GM12878 (cell line): ENCODE measurements around the gene SEPTIN5.

Experiments used
- BCL3 ChIP-seq: IDR thresholded peaks from 2 replicates; pipeline ENCODE4 v1.6.1; 2011; ENCODE audit warnings: borderline replicate concordance, low read depth, mild to moderate bottlenecking, moderate library complexity, low read length; ENCODE audit not compliant: insufficient read depth, poor library complexity, severe bottlenecking
- EP300 ChIP-seq, 2 experiments: fragments of 150-350 bp in 1 of 2; IDR thresholded peaks; 2 replicates each; pipeline ENCODE4 v1.6.1; 2011 to 2012; ENCODE audit warnings: low read depth in 2 of 2, low read length in 2 of 2, borderline replicate concordance in 1 of 2, improper control_type of control experiment in 1 of 2, inconsistent platforms in 1 of 2; ENCODE audit not compliant: control insufficient read depth in 1 of 2
- EZH2 ChIP-seq: IDR thresholded peaks from 2 replicates; pipeline ENCODE4 v1.6.1; 2012; ENCODE audit warnings: low read depth, mild to moderate bottlenecking, control low read depth, inconsistent platforms, low read length, borderline replicate concordance; ENCODE audit not compliant: control insufficient read depth
- HDAC6 ChIP-seq: fragments of 200-600 bp; sonication (generic); IDR thresholded peaks from one replicate; pipeline ENCODE4 v1.8.0; 2017; ENCODE audit warnings: antibody characterized with exemption; ENCODE audit not compliant: unreplicated experiment
- RAD21 ChIP-seq: IDR thresholded peaks from 2 replicates; pipeline ENCODE4 v1.6.1; 2011; ENCODE audit warnings: mild to moderate bottlenecking, low read depth, low read length, moderate library complexity; ENCODE audit not compliant: insufficient read depth
- REST ChIP-seq: IDR thresholded peaks from 2 replicates; pipeline ENCODE4 v1.6.1; 2012; ENCODE audit warnings: mild to moderate bottlenecking, low read depth, low read length
- SKIL ChIP-seq: fragments of 450-650 bp; IDR thresholded peaks from 2 replicates; pipeline ENCODE4 v1.6.1; 2017; ENCODE audit warnings: mild to moderate bottlenecking, low read depth, inconsistent platforms; ENCODE audit not compliant: poor library complexity, severe bottlenecking
- SRF ChIP-seq, 2 experiments: IDR thresholded peaks; 2 replicates each; pipeline ENCODE4 v1.6.1; 2011; ENCODE audit warnings: low read depth in 2 of 2, low read length in 2 of 2, mild to moderate bottlenecking in 1 of 2, moderate library complexity in 1 of 2
- TF ChIP-seq, protein P1 (sequence below), 3 experiments: IDR thresholded peaks in 2 of 3; conservative IDR thresholded peaks in 1 of 3; 2 replicates each; pipeline ENCODE4 v1.5.1; 2011; ENCODE audit warnings: low read depth in 3 of 3, low read length in 3 of 3, mild to moderate bottlenecking in 3 of 3, control low read depth in 2 of 3, moderate library complexity in 2 of 3, inconsistent platforms in 1 of 3, mixed read lengths in 1 of 3; ENCODE audit not compliant: control insufficient read depth in 2 of 3, insufficient read depth in 1 of 3; ENCODE audit errors: extremely low read depth in 1 of 3
- TF ChIP-seq, protein P2 (sequence below): fragments of 450-650 bp; IDR thresholded peaks from 2 replicates; pipeline ENCODE4 v1.6.1; 2016; ENCODE audit warnings: mild to moderate bottlenecking
- TF ChIP-seq, protein P3 (sequence below): fragments of 450-650 bp; IDR thresholded peaks from 2 replicates; pipeline ENCODE4 v1.6.1; 2017; ENCODE audit warnings: mild to moderate bottlenecking

DNA sequence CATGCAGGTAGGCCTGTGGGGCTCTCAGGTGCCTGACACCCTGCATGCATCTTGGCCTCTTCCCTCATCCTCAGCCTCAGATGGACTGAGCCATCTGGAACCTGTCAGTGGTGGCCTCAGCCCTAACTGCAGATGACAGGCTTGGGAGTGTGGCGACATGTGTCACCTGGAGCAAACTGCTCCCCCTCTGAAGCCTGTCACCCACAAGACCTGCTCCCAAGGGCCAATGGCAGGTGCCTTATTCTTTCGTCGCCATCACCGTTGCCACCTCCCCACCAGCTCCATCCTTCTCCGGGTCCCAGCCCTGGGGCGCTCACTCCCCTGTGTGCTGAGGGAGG, 3.6 kb upstream of the SEPTIN5 start:
- no peak for TF ChIP-seq HDAC6
- TF ChIP-seq EZH2 = no peak
- TF ChIP-seq BCL3 = no peak
- TF ChIP-seq EP300 (IDR thresholded peaks at IDR 0.05; ENCODE audit: borderline replicate concordance in 1 of 2, control insufficient read depth in 1 of 2, low read depth in 2 of 2, low read length in 2 of 2) = no peak
- TF ChIP-seq, protein P1, sequence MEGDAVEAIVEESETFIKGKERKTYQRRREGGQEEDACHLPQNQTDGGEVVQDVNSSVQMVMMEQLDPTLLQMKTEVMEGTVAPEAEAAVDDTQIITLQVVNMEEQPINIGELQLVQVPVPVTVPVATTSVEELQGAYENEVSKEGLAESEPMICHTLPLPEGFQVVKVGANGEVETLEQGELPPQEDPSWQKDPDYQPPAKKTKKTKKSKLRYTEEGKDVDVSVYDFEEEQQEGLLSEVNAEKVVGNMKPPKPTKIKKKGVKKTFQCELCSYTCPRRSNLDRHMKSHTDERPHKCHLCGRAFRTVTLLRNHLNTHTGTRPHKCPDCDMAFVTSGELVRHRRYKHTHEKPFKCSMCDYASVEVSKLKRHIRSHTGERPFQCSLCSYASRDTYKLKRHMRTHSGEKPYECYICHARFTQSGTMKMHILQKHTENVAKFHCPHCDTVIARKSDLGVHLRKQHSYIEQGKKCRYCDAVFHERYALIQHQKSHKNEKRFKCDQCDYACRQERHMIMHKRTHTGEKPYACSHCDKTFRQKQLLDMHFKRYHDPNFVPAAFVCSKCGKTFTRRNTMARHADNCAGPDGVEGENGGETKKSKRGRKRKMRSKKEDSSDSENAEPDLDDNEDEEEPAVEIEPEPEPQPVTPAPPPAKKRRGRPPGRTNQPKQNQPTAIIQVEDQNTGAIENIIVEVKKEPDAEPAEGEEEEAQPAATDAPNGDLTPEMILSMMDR (IDR thresholded peaks at IDR 0.05 in 2 of 3, conservative IDR thresholded peaks at IDR 0.05 in 1 of 3; ENCODE audit: control insufficient read depth in 2 of 3, extremely low read depth in 1 of 3, insufficient read depth in 1 of 3, low read depth in 3 of 3, low read length in 3 of 3) = no peak
- TF ChIP-seq RAD21 = no peak
- TF ChIP-seq, protein P2, sequence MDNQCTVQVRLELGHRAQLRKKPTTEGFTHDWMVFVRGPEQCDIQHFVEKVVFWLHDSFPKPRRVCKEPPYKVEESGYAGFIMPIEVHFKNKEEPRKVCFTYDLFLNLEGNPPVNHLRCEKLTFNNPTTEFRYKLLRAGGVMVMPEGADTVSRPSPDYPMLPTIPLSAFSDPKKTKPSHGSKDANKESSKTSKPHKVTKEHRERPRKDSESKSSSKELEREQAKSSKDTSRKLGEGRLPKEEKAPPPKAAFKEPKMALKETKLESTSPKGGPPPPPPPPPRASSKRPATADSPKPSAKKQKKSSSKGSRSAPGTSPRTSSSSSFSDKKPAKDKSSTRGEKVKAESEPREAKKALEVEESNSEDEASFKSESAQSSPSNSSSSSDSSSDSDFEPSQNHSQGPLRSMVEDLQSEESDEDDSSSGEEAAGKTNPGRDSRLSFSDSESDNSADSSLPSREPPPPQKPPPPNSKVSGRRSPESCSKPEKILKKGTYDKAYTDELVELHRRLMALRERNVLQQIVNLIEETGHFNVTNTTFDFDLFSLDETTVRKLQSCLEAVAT = no peak
- TF ChIP-seq REST = no peak
- no peak for TF ChIP-seq SKIL
- no peak for TF ChIP-seq SRF (IDR thresholded peaks at IDR 0.05; ENCODE audit: low read depth in 2 of 2, low read length in 2 of 2)
- TF ChIP-seq, protein P3, sequence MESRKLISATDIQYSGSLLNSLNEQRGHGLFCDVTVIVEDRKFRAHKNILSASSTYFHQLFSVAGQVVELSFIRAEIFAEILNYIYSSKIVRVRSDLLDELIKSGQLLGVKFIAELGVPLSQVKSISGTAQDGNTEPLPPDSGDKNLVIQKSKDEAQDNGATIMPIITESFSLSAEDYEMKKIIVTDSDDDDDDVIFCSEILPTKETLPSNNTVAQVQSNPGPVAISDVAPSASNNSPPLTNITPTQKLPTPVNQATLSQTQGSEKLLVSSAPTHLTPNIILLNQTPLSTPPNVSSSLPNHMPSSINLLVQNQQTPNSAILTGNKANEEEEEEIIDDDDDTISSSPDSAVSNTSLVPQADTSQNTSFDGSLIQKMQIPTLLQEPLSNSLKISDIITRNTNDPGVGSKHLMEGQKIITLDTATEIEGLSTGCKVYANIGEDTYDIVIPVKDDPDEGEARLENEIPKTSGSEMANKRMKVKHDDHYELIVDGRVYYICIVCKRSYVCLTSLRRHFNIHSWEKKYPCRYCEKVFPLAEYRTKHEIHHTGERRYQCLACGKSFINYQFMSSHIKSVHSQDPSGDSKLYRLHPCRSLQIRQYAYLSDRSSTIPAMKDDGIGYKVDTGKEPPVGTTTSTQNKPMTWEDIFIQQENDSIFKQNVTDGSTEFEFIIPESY = no peak
